ENCODE measurements around the gene PHF5A. TPM values are rescaled to one million over a fixed set of nuclear protein-coding genes. Genes with fewer than 3 reads are reported as not detected.

The PHF5A gene
- total RNA-seq, 1 donor from 2014 or later: 90.3 TPM

DNA sequence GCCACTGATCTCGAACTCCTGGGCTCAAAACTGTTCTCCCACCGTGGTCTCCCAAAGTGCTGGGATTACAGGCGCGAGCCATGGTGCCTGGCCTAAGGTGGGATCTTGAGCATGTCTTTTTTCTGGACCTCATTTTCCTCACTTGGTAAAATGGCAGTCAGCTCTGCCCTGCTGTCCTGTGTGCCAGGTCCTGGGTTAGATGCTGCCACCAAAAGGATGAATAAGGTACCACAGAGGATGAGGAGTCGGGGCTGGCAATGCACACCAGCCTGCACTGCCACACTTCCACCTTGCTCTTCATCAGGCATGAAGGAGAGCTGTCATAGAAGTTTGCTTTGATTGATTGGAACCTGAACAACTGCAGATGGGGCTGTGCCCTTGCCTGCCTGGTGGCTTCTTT lies 32.7 kb upstream of the PHF5A start:
- peak; percentile 67 for DNase-seq
- intact Hi-C loops (cut with micrococcal nuclease): no loop called here
- Mint-ChIP-seq H3K9me3 (no peaks in the 10 kb centered on the region), H3K36me3 (ENCODE audit: low read depth) (peaks cover 24% of the 10 kb centered on the region), H3K27ac (peak overlapping the region; percentile 32), H3K4me1 (no peaks in the 10 kb centered on the region), H3K27me3 (no peaks in the 10 kb centered on the region), H3K4me3 (no peak overlapping the region)

GRCh38 chr22:41500303-41500702 lies 31.8 kb upstream of the PHF5A start:
- DNase-seq: no peak
- Mint-ChIP-seq H3K9me3 (no peaks in the 10 kb centered on the region), H3K27ac (no peak overlapping the region), H3K4me3 (no peak overlapping the region), H3K4me1 (no peaks in the 10 kb centered on the region), H3K27me3 (no peaks in the 10 kb centered on the region), H3K36me3 (ENCODE audit: low read depth) (peaks cover 24% of the 10 kb centered on the region)
- intact Hi-C loops (cut with micrococcal nuclease): no loop called here

- H3K9me3 Mint-ChIP-seq: no peaks in the 10 kb centered on the region
- H3K4me1 Mint-ChIP-seq: no peaks in the 10 kb centered on the region
- intact Hi-C loops (cut with micrococcal nuclease): no loop called here
- peak overlapping the region; percentile 26 for H3K27ac Mint-ChIP-seq
- DNase-seq: no peak
- peaks cover 23% of the 10 kb centered on the region for H3K36me3 Mint-ChIP-seq (ENCODE audit: low read depth)
- no peaks in the 10 kb centered on the region for H3K27me3 Mint-ChIP-seq
- no peak overlapping the region for H3K4me3 Mint-ChIP-seq
These were observed 31.3 kb upstream of the PHF5A start for GRCh38 chr22:41499624-41500280.

DNA sequence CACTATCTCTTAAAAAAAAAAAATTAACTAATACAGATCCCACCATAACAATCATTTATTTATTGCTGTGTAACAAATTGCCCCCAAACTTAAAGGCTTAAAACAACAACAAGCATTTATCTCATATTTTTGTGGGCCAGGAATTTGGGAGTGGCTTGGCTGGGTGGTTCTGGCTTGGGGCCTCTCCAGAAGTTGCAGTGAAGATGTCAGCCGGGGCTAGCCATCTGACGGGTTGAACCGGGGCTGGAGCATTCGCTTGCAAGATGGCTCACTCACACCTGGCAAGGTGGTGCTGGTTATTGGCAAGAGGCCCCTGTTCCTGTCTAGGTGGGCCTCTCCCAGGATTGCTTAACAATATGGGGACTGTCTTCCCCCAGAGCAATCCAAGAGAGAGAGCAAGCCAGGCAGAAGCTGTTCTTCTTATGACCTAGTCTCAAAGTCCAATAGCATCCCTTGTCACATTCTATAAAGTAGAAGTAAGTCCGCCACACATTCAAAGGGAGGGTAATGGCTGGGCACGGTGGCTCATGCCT lies 29.9 kb upstream of the PHF5A start:
- intact Hi-C loops (cut with micrococcal nuclease): no loop called here
- DNase-seq: no peak

DNA sequence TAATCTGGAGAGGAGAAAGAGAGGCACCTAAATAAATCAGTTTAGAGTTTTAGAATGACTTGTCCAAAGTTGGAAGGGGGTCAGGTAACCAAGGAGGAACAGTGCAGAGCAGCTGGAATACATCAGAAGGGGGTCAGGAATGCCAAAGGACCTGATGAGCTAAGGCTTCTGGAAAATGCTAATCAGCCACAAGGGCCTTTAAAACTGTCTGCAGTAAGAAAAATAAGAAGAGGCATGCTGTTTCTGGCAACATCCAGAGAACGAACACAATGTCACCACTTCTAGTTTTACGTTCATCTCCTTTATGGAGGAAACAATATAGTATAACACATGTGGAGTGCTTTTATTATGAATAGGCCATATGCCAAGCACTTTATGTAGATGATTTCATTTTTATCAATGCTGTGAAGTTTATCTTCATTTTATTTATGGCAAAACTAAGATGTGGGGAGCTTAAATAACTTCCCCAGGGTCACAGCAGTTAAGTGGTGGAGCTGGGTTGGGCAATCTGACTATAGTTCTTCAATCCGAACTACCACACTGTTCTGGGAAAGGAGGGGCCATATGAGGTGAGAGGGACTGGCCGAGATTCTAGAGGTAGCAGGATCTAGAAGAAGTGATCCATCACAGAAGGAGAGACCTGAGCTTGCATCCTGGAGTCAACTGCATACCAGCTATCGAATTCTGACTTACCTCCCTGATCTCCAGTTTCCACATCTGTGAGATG lies 23.0 kb upstream of the PHF5A start:
- intact Hi-C loops (cut with micrococcal nuclease): no loop called here
- Mint-ChIP-seq H3K27ac (no peak overlapping the region), H3K9me3 (no peaks in the 10 kb centered on the region), H3K4me3 (no peak overlapping the region), H3K36me3 (ENCODE audit: low read depth) (no peaks in the 10 kb centered on the region), H3K4me1 (no peaks in the 10 kb centered on the region), H3K27me3 (no peaks in the 10 kb centered on the region)
- DNase-seq: no peak

More for the DNA sequence above, 29.9 kb upstream of the PHF5A start:
- Mint-ChIP-seq H3K4me1 (no peaks in the 10 kb centered on the region), H3K9me3 (no peaks in the 10 kb centered on the region), H3K4me3 (no peak overlapping the region), H3K27me3 (no peaks in the 10 kb centered on the region), H3K27ac (no peak overlapping the region), H3K36me3 (ENCODE audit: low read depth) (peaks cover 20% of the 10 kb centered on the region)

DNA sequence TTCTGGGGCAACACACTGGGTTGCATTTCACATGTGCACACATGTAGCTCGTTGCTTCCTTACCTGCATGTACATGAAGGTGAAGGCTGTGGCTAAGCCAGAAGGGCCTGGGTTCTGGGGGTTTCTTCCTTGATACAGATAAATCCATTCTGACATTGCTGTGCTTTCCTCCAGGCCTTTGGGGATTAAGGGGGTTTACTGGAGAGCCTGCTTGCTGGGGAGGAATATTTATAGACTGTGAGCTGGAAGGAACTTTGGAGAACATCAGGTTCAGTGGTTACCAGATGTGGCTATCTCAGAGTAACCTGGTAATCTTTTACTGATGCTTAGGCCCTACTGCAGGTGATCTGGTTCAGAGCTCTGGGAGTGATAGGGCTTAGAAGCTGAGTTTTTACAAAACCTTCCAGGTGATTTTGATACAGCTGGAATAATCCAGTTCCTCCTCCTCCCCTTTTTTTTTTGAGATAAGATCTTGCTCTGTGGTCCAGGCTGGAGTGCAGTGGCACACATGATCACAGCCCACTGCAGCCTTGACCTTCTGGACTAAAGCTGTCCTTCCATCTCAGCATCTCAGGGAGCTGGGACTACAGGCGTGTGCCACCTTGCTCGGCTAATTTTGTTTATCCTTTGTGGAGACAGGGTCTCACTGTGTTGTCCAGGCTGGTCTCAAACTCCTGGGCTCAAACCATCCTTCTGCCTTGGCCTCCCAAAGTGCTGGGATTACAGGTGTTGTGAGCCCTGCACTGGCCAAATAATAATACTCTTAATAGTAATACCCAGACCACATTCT lies 20.3 kb upstream of the PHF5A start:
- no peak overlapping the region for H3K4me3 Mint-ChIP-seq
- no peak overlapping the region for H3K27ac Mint-ChIP-seq

GRCh38 chr22:41488076-41488475 lies 19.6 kb upstream of the PHF5A start:
- intact Hi-C loops (cut with micrococcal nuclease): no loop called here
- Mint-ChIP-seq H3K27me3 (no peaks in the 10 kb centered on the region), H3K9me3 (no peaks in the 10 kb centered on the region), H3K4me3 (no peak overlapping the region), H3K36me3 (ENCODE audit: low read depth) (no peaks in the 10 kb centered on the region), H3K27ac (no peak overlapping the region), H3K4me1 (peaks cover 6% of the 10 kb centered on the region)
- DNase-seq: no peak

More for the DNA sequence above, 20.3 kb upstream of the PHF5A start:
- no peaks in the 10 kb centered on the region for H3K27me3 Mint-ChIP-seq
- no peak for DNase-seq
- intact Hi-C loops (cut with micrococcal nuclease): no loop called here
- peaks cover 6% of the 10 kb centered on the region for H3K4me1 Mint-ChIP-seq
- no peaks in the 10 kb centered on the region for H3K36me3 Mint-ChIP-seq (ENCODE audit: low read depth)
- H3K9me3 Mint-ChIP-seq: no peaks in the 10 kb centered on the region

- no peak overlapping the region for H3K27ac Mint-ChIP-seq
- DNase-seq: no peak
- peaks cover 10% of the 10 kb centered on the region for H3K4me1 Mint-ChIP-seq
- intact Hi-C loops (cut with micrococcal nuclease): no loop called here
- no peaks in the 10 kb centered on the region for H3K36me3 Mint-ChIP-seq (ENCODE audit: low read depth)
- H3K9me3 Mint-ChIP-seq: no peaks in the 10 kb centered on the region
- H3K4me3 Mint-ChIP-seq: no peak overlapping the region
- H3K27me3 Mint-ChIP-seq: no peaks in the 10 kb centered on the region
These were observed 18.8 kb upstream of the PHF5A start for GRCh38 chr22:41487037-41487935.

GRCh38 chr22:41485033-41485432 lies 16.5 kb upstream of the PHF5A start:
- intact Hi-C loops (cut with micrococcal nuclease): no loop called here
- H3K9me3 Mint-ChIP-seq: no peaks in the 10 kb centered on the region

GRCh38 chr22:41482319-41482935 lies 13.9 kb upstream of the PHF5A start:
- Mint-ChIP-seq H3K36me3 (ENCODE audit: low read depth) (peaks cover 1% of the 10 kb centered on the region), H3K4me1 (peaks cover 20% of the 10 kb centered on the region), H3K4me3 (no peak overlapping the region), H3K9me3 (no peaks in the 10 kb centered on the region), H3K27me3 (no peaks in the 10 kb centered on the region), H3K27ac (peak overlapping the region; percentile 55)
- intact Hi-C loops (cut with micrococcal nuclease): no loop called here
- DNase-seq: no peak

More at GRCh38 chr22:41485033-41485432, 16.5 kb upstream of the PHF5A start:
- no peaks in the 10 kb centered on the region for H3K36me3 Mint-ChIP-seq (ENCODE audit: low read depth)
- H3K27ac Mint-ChIP-seq: no peak overlapping the region
- H3K4me3 Mint-ChIP-seq: no peak overlapping the region
- H3K27me3 Mint-ChIP-seq: no peaks in the 10 kb centered on the region
- no peak for DNase-seq
- peaks cover 15% of the 10 kb centered on the region for H3K4me1 Mint-ChIP-seq

DNA sequence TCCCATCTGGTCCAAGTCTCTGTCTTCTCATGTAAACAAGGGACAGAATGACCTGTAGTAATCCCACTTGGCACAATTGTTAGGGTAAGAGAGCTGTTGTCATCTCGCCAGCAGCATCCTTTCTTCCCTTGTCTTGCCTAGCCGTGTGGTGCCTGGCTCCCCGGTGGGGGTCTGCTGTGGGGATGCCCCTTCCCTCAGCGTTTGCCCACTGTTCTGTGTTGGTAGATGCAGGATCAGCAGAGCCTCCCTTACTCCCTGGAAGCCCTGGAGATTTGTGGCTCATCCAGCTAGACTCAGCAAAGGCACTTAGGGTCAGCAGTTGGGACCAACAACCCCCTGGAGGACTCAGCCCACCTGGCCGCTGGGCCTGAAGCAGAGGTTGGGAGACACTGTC lies 13.4 kb upstream of the PHF5A start:
- H3K27ac Mint-ChIP-seq: no peak overlapping the region
- H3K9me3 Mint-ChIP-seq: no peaks in the 10 kb centered on the region
- intact Hi-C loops (cut with micrococcal nuclease): no loop called here
- no peak overlapping the region for H3K4me3 Mint-ChIP-seq
- H3K27me3 Mint-ChIP-seq: no peaks in the 10 kb centered on the region
- peaks cover 20% of the 10 kb centered on the region for H3K4me1 Mint-ChIP-seq
- peaks cover 1% of the 10 kb centered on the region for H3K36me3 Mint-ChIP-seq (ENCODE audit: low read depth)
- DNase-seq: no peak

GRCh38 chr22:41481131-41481830 lies 12.8 kb upstream of the PHF5A start:
- no peak overlapping the region for H3K27ac Mint-ChIP-seq
- H3K9me3 Mint-ChIP-seq: no peaks in the 10 kb centered on the region
- H3K27me3 Mint-ChIP-seq: no peaks in the 10 kb centered on the region
- no peak overlapping the region for H3K4me3 Mint-ChIP-seq
- DNase-seq: no peak
- H3K36me3 Mint-ChIP-seq (ENCODE audit: low read depth): peaks cover 1% of the 10 kb centered on the region
- H3K4me1 Mint-ChIP-seq: peaks cover 20% of the 10 kb centered on the region
- intact Hi-C loops (cut with micrococcal nuclease): no loop called here

Measured in activated CD4-positive, alpha-beta T cell treated with anti-CD3 and anti-CD28 coated beads, Interleukin-2, amount 10 ng/mL, durations not matched to agents 24 days and 14 days (primary cell).